ENCODE data around the gene C1QTNF6.

Gene C1QTNF6

GRCh38 chr22:37223965-37224551, 36.0 kb upstream of the C1QTNF6 start:
- DNase-seq (ENCODE audit: low read depth, low spot score), result no peak

- no peak for DNase-seq (ENCODE audit: low read depth, low spot score)
These were observed 34.5 kb upstream of the C1QTNF6 start for GRCh38 chr22:37222440-37222971.

GRCh38 chr22:37221424-37222333, 33.6 kb upstream of the C1QTNF6 start:
- DNase-seq (ENCODE audit: low read depth, low spot score), result no peak

- DNase-seq (ENCODE audit: low read depth, low spot score), result no peak
These were observed 32.5 kb upstream of the C1QTNF6 start for GRCh38 chr22:37220543-37220981.

- DNase-seq (ENCODE audit: low read depth, low spot score), result no peak
These were observed 31.5 kb upstream of the C1QTNF6 start for GRCh38 chr22:37219533-37219932.

- no peak for DNase-seq (ENCODE audit: low read depth, low spot score)
These were observed 30.8 kb upstream of the C1QTNF6 start for GRCh38 chr22:37218771-37219411.

GRCh38 chr22:37218399-37218770, 30.3 kb upstream of the C1QTNF6 start:
- no peak for DNase-seq (ENCODE audit: low read depth, low spot score)

GRCh38 chr22:37215890-37216289, 27.8 kb upstream of the C1QTNF6 start:
- DNase-seq (ENCODE audit: low read depth, low spot score), result no peak

- DNase-seq (ENCODE audit: low read depth, low spot score), result no peak
These were observed 26.6 kb upstream of the C1QTNF6 start for GRCh38 chr22:37214731-37215030.

- DNase-seq (ENCODE audit: low read depth, low spot score), result no peak
These were observed 26.1 kb upstream of the C1QTNF6 start for GRCh38 chr22:37213941-37214730.

- no peak for DNase-seq (ENCODE audit: low read depth, low spot score)
These were observed 25.3 kb upstream of the C1QTNF6 start for GRCh38 chr22:37213218-37213855.

- no peak for DNase-seq (ENCODE audit: low read depth, low spot score)
These were observed 24.3 kb upstream of the C1QTNF6 start, which contains the start of gene SSTR3 for GRCh38 chr22:37212174-37212906. Gene SSTR3 (minus strand): TSS chr22:37212477. CDS start chr22:37207803, 4,674 bp downstream.

- DNase-seq (ENCODE audit: low read depth, low spot score), result no peak
These were observed 23.8 kb upstream of the C1QTNF6 start for GRCh38 chr22:37211866-37212173.

- DNase-seq (ENCODE audit: low read depth, low spot score), result no peak
These were observed 23.2 kb upstream of the C1QTNF6 start for GRCh38 chr22:37211075-37211865.

GRCh38 chr22:37210041-37210803, 22.2 kb upstream of the C1QTNF6 start:
- DNase-seq (ENCODE audit: low read depth, low spot score), result no peak

- no peak for DNase-seq (ENCODE audit: low read depth, low spot score)
These were observed 21.2 kb upstream of the C1QTNF6 start for GRCh38 chr22:37209140-37209845.

GRCh38 chr22:37208401-37209139, 20.5 kb upstream of the C1QTNF6 start:
- no peak for DNase-seq (ENCODE audit: low read depth, low spot score)

- no peak for DNase-seq (ENCODE audit: low read depth, low spot score)
These were observed 19.9 kb upstream of the C1QTNF6 start for GRCh38 chr22:37207981-37208380.

All from smooth muscle cell of the brain vasculature (primary cell).